ENCODE measurements around the gene IFITM2. TPM values are rescaled to one million over a fixed set of nuclear protein-coding genes. Genes with fewer than 3 reads are reported as not detected.
A peak's percentile ranks its signal among the peaks of the same experiment; 100 is the strongest.

Gene IFITM2
- total and polyA plus RNA-seq, 2 donors: 14.8 to 765 TPM

- no peak for DNase-seq (ENCODE audit: extremely low spot score)
- Histone ChIP-seq H3K27ac (ENCODE audit: low read depth) (peak overlapping the region; percentile 86), H3K4me3 (ENCODE audit: low read depth, low read length) (no peak overlapping the region), H3K4me1 (ENCODE audit: insufficient read depth) (no peaks in the 10 kb centered on the region), H3K36me3 (ENCODE audit: insufficient read depth) (no peaks in the 10 kb centered on the region)
- 19% methylated on average over 16 of the region's 16 CpGs for WGBS
These were observed 45.7 kb downstream of the IFITM2 start for GRCh38 chr11:353179-353873.

GRCh38 chr11:355581-356458 lies 48.2 kb downstream of the IFITM2 start:
- Histone ChIP-seq H3K36me3 (ENCODE audit: insufficient read depth) (no peaks in the 10 kb centered on the region), H3K27ac (ENCODE audit: low read depth) (peak overlapping the region; percentile 86), H3K4me1 (ENCODE audit: insufficient read depth) (no peaks in the 10 kb centered on the region), H3K4me3 (ENCODE audit: low read depth, low read length) (peak overlapping the region; percentile 12)
- 3% methylated on average over 76 of the region's 76 CpGs for WGBS
- DNase-seq (ENCODE audit: extremely low spot score): peak; percentile 79

- H3K4me3 ChIP-seq (ENCODE audit: low read depth, low read length): no peak overlapping the region
- H3K27ac ChIP-seq (ENCODE audit: low read depth): no peak overlapping the region
- 78% methylated on average over 6 of the region's 6 CpGs for WGBS
- no peaks in the 10 kb centered on the region for H3K36me3 ChIP-seq (ENCODE audit: insufficient read depth)
- no peak for DNase-seq (ENCODE audit: extremely low spot score)
- no peaks in the 10 kb centered on the region for H3K4me1 ChIP-seq (ENCODE audit: insufficient read depth)
These were observed 49.0 kb downstream of the IFITM2 start for GRCh38 chr11:356610-357009.

GRCh38 chr11:357582-357981 lies 50.0 kb downstream of the IFITM2 start:
- WGBS: 91% methylated on average over 4 of the region's 4 CpGs
- no peak overlapping the region for H3K27ac ChIP-seq (ENCODE audit: low read depth)
- H3K36me3 ChIP-seq (ENCODE audit: insufficient read depth): no peaks in the 10 kb centered on the region
- no peak for DNase-seq (ENCODE audit: extremely low spot score)
- no peak overlapping the region for H3K4me3 ChIP-seq (ENCODE audit: low read depth, low read length)
- no peaks in the 10 kb centered on the region for H3K4me1 ChIP-seq (ENCODE audit: insufficient read depth)

- no peak overlapping the region for H3K27ac ChIP-seq (ENCODE audit: low read depth)
- H3K4me3 ChIP-seq (ENCODE audit: low read depth, low read length): no peak overlapping the region
- no peak for DNase-seq (ENCODE audit: extremely low spot score)
- H3K36me3 ChIP-seq (ENCODE audit: insufficient read depth): no peaks in the 10 kb centered on the region
- no peaks in the 10 kb centered on the region for H3K4me1 ChIP-seq (ENCODE audit: insufficient read depth)
- WGBS: 47% methylated on average over 34 of the region's 34 CpGs
These were observed 50.6 kb downstream of the IFITM2 start for GRCh38 chr11:358129-358800.

Small RNA genes lying within 50 kb of the gene (small RNA-seq; reads per million reads assigned to genes)
- not detected for gene AC136475.6

Other genes starting within 250 kb of the IFITM2 start
- gene SCGB1C1, start 114.7 kb upstream of the IFITM2 start, total RNA-seq: not detected
- not detected for gene SCGB1C1, start 114.7 kb upstream of the IFITM2 start, polyA plus RNA-seq
- 17.7 TPM for gene BET1L, start 100.4 kb upstream of the IFITM2 start, total RNA-seq
- 49.8 TPM for gene BET1L, start 100.4 kb upstream of the IFITM2 start, polyA plus RNA-seq
- gene RIC8A, start 100.1 kb upstream of the IFITM2 start, total RNA-seq: 60.2 TPM
- 90.8 TPM for gene RIC8A, start 100.1 kb upstream of the IFITM2 start, polyA plus RNA-seq
- 7.3 TPM for gene SIRT3, start 71.5 kb upstream of the IFITM2 start, total RNA-seq
- gene SIRT3, start 71.5 kb upstream of the IFITM2 start, polyA plus RNA-seq: 21.7 TPM
- 58.5 TPM for gene PSMD13, start 70.8 kb upstream of the IFITM2 start, total RNA-seq
- 102 TPM for gene PSMD13, start 70.8 kb upstream of the IFITM2 start, polyA plus RNA-seq
- not detected for gene NLRP6, start 29.4 kb upstream of the IFITM2 start, total RNA-seq
- 0.67 TPM for gene NLRP6, start 29.4 kb upstream of the IFITM2 start, polyA plus RNA-seq
- 9.5 TPM for gene PGGHG, start 18.7 kb upstream of the IFITM2 start, total RNA-seq
- gene PGGHG, start 18.7 kb upstream of the IFITM2 start, polyA plus RNA-seq: 36.3 TPM
- not detected for gene IFITM5, start 8.3 kb upstream of the IFITM2 start, total RNA-seq
- gene IFITM5, start 8.3 kb upstream of the IFITM2 start, polyA plus RNA-seq: not detected
- 20.9 TPM for gene IFITM1, start 6.2 kb downstream of the IFITM2 start, total RNA-seq
- 599 TPM for gene IFITM1, start 6.2 kb downstream of the IFITM2 start, polyA plus RNA-seq
- 43.2 TPM for gene IFITM3, start 13.0 kb downstream of the IFITM2 start, total RNA-seq
- gene IFITM3, start 13.0 kb downstream of the IFITM2 start, polyA plus RNA-seq: 2,675 TPM
- 13.4 TPM for gene B4GALNT4, start 61.7 kb downstream of the IFITM2 start, total RNA-seq
- 5.1 TPM for gene B4GALNT4, start 61.7 kb downstream of the IFITM2 start, polyA plus RNA-seq
- 5.2 TPM for gene PKP3, start 86.4 kb downstream of the IFITM2 start, total RNA-seq
- gene PKP3, start 86.4 kb downstream of the IFITM2 start, polyA plus RNA-seq: 8.4 TPM
- gene SIGIRR, start 107.2 kb downstream of the IFITM2 start, total RNA-seq: 11.8 TPM
- 61.2 TPM for gene SIGIRR, start 107.2 kb downstream of the IFITM2 start, polyA plus RNA-seq
- gene ANO9, start 134.2 kb downstream of the IFITM2 start, total RNA-seq: 1.3 TPM
- gene ANO9, start 134.2 kb downstream of the IFITM2 start, polyA plus RNA-seq: 5.1 TPM
- 13.5 TPM for gene PTDSS2, start 142.5 kb downstream of the IFITM2 start, total RNA-seq
- 27.0 TPM for gene PTDSS2, start 142.5 kb downstream of the IFITM2 start, polyA plus RNA-seq
- gene RNH1, start 199.4 kb downstream of the IFITM2 start, total RNA-seq: 71.5 TPM
- gene RNH1, start 199.4 kb downstream of the IFITM2 start, polyA plus RNA-seq: 271 TPM
- gene HRAS, start 227.8 kb downstream of the IFITM2 start, total RNA-seq: 8.7 TPM
- gene HRAS, start 227.8 kb downstream of the IFITM2 start, polyA plus RNA-seq: 79.0 TPM
- gene LRRC56, start 229.7 kb downstream of the IFITM2 start, total RNA-seq: 0.90 TPM
- gene LRRC56, start 229.7 kb downstream of the IFITM2 start, polyA plus RNA-seq: 0.96 TPM

All from urinary bladder (tissue), 4 donors.